SK-N-SH (cell line): Measurements from ENCODE around the gene TBC1D16. TPM values are rescaled to one million over a fixed set of nuclear protein-coding genes. Genes with fewer than 3 reads are reported as not detected.
A peak's percentile ranks its signal among the peaks of the same experiment; 100 is the strongest.

Experiments used
- CTCF ChIA-PET: fragments of 300-600, 350-600 bp; formaldehyde crosslinking; extraction: SDS; loops from one replicate; lab custom pipeline; 2021; lab: Yijun Ruan, JAX
- POLR2A ChIA-PET: fragments of 350-600 bp; sonication (Branson Sonifier 250); formaldehyde crosslinking; extraction: SDS; loops from one replicate; lab custom pipeline; 2020; ENCODE audit warnings: antibody characterized with exemption, inconsistent platforms; lab: Yijun Ruan, JAX
- DNase-seq: peaks from one replicate; pipeline ENCODE4 v3.0.0; 2012
- H2AFZ ChIP-seq: fragments of 200-600 bp; sonication (generic); 2 replicates; pipeline ENCODE4 v1.8.1; 2016; ENCODE audit warnings: antibody characterized with exemption, mild to moderate bottlenecking, low read depth
- H3F3A ChIP-seq: fragments of 200-600 bp; sonication (generic); replicated peaks from 2 replicates; pipeline ENCODE3; 2016; ENCODE audit warnings: antibody characterized with exemption, mild to moderate bottlenecking; ENCODE audit not compliant: insufficient read depth
- H3K27ac ChIP-seq, 2 experiments: fragments of 200-500 bp in 1 of 2; fragments of 200-600 bp in 1 of 2; sonication (Bioruptor generic) in 1 of 2; sonication (generic), shearing (Covaris generic) in 1 of 2; 2 replicates each; pipeline versions ENCODE4 v1.5.1 to v1.6.1; 2014 to 2016; ENCODE audit warnings: low read depth in 2 of 2, inconsistent platforms in 1 of 2, low read length in 1 of 2, mild to moderate bottlenecking in 1 of 2, mixed read lengths in 1 of 2
- H3K27me3 ChIP-seq: fragments of 200-600 bp; sonication (generic), shearing (Covaris generic); 2 replicates; pipeline ENCODE4 v1.6.1; 2016; ENCODE audit warnings: mixed run types; ENCODE audit not compliant: insufficient read depth
- H3K36me3 ChIP-seq, 2 experiments: fragments of 200-500 bp in 1 of 2; fragments of 200-600 bp in 1 of 2; sonication (Bioruptor generic) in 1 of 2; sonication (generic) in 1 of 2; replicated peaks in 1 of 2; 2 replicates each; pipeline versions ENCODE3 to v1.5.1; 2014 to 2016; ENCODE audit warnings: low read length in 1 of 2, mild to moderate bottlenecking in 1 of 2; ENCODE audit not compliant: insufficient read depth in 2 of 2, control insufficient read depth in 1 of 2
- H3K4me1 ChIP-seq, 2 experiments: fragments of 200-500 bp in 1 of 2; fragments of 200-600 bp in 1 of 2; sonication (Bioruptor generic) in 1 of 2; sonication (generic), shearing (Covaris generic) in 1 of 2; 2 replicates each; pipeline versions ENCODE4 v1.5.1 to v1.6.1; 2014 to 2016; ENCODE audit warnings: low read depth in 1 of 2, low read length in 1 of 2, mixed run types in 1 of 2; ENCODE audit not compliant: insufficient read depth in 2 of 2, control insufficient read depth in 1 of 2
- H3K4me2 ChIP-seq: fragments of 200-600 bp; sonication (generic), shearing (Covaris generic); 2 replicates; pipeline ENCODE4 v1.6.1; 2017; ENCODE audit warnings: mixed run types
- H3K4me3 ChIP-seq, 2 experiments: fragments of 200-500 bp in 1 of 2; fragments of 200-600 bp in 1 of 2; sonication (Bioruptor generic) in 1 of 2; sonication (generic), shearing (Covaris generic) in 1 of 2; 2 replicates each; pipeline versions ENCODE4 v1.5.1 to v1.8.1; 2014 to 2016; ENCODE audit warnings: low read depth in 2 of 2, inconsistent platforms in 1 of 2, low read length in 1 of 2, mild to moderate bottlenecking in 1 of 2, mixed read lengths in 1 of 2, moderate library complexity in 1 of 2
- H3K79me2 ChIP-seq: fragments of 200-600 bp; sonication (generic); 2 replicates; pipeline ENCODE4 v1.8.1; 2017; ENCODE audit warnings: mild to moderate bottlenecking; ENCODE audit not compliant: insufficient read depth
- H3K9ac ChIP-seq: fragments of 200-600 bp; sonication (generic); 2 replicates; pipeline ENCODE4 v1.6.1; 2017; ENCODE audit warnings: mixed run types
- H3K9me2 ChIP-seq: fragments of 200-600 bp; sonication (generic); 2 replicates; pipeline ENCODE4 v1.6.1; 2017; ENCODE audit warnings: mixed run types
- H3K9me3 ChIP-seq: fragments of 200-600 bp; sonication (generic); 2 replicates; pipeline ENCODE4 v1.6.1; 2017; ENCODE audit warnings: mixed run types, mild to moderate bottlenecking, moderate library complexity
- H4K20me1 ChIP-seq: fragments of 200-600 bp; sonication (generic); 2 replicates; pipeline ENCODE4 v1.6.1; 2017; ENCODE audit warnings: mild to moderate bottlenecking, mixed run types; ENCODE audit not compliant: insufficient read depth
- CHD2 ChIP-seq: fragments of 150-350 bp; IDR thresholded peaks from 2 replicates; pipeline ENCODE4 v1.6.1; 2018; ENCODE audit warnings: low read length; ENCODE audit not compliant: partially characterized antibody
- FOSL2 ChIP-seq: IDR thresholded peaks from 2 replicates; pipeline ENCODE4 v1.4.0; 2012; ENCODE audit warnings: low read depth, mild to moderate bottlenecking, moderate library complexity, borderline replicate concordance
- FOXJ3 ChIP-seq: sonication (generic); formaldehyde crosslinking; IDR thresholded peaks from 2 replicates; pipeline ENCODE4 v1.5.1; 2020; ENCODE audit warnings: mild to moderate bottlenecking, missing genetic modification reagents
- FOXM1 ChIP-seq: IDR thresholded peaks from 2 replicates; pipeline ENCODE4 v1.4.0; 2012; ENCODE audit warnings: low read depth, mild to moderate bottlenecking
- GATA2 ChIP-seq: sonication (generic); formaldehyde crosslinking; IDR thresholded peaks from 2 replicates; pipeline ENCODE4 v1.5.0; 2020; ENCODE audit warnings: mild to moderate bottlenecking, missing genetic modification reagents
- IRF3 ChIP-seq: fragments of 150-350 bp; IDR thresholded peaks from 2 replicates; pipeline ENCODE4 v1.6.1; 2016; ENCODE audit warnings: mild to moderate bottlenecking, low read depth, low read length
- MEF2A ChIP-seq: IDR thresholded peaks from 2 replicates; pipeline ENCODE4 v1.4.0; 2012; ENCODE audit warnings: low read depth, borderline replicate concordance
- NFIC ChIP-seq: IDR thresholded peaks from 2 replicates; pipeline ENCODE4 v1.4.0; 2012; ENCODE audit warnings: borderline replicate concordance
- RCOR1 ChIP-seq: fragments of 150-350 bp; IDR thresholded peaks from 2 replicates; pipeline ENCODE4 v1.6.1; 2017; ENCODE audit warnings: antibody characterized with exemption, low read length
- REST ChIP-seq: IDR thresholded peaks from 2 replicates; pipeline ENCODE4 v1.6.1; 2012; ENCODE audit warnings: mild to moderate bottlenecking, low read depth, low read length, moderate library complexity
- RXRA ChIP-seq: IDR thresholded peaks from 2 replicates; pipeline ENCODE4 v1.4.0; 2012; ENCODE audit warnings: low read depth, mild to moderate bottlenecking, borderline replicate concordance
- SMC3 ChIP-seq: IDR thresholded peaks from 2 replicates; pipeline ENCODE4 v1.6.1; 2012; ENCODE audit warnings: low read depth, low read length, improper control_type of control experiment
- TCF12 ChIP-seq: IDR thresholded peaks from 2 replicates; pipeline ENCODE4 v1.4.0; 2012
- WGBS: methylation state at CpG from one replicate; pipeline ENCODE4 v1.1.6; 2017; ENCODE audit warnings: low lambda C conversion rate; 5-methylcytosine and 5-hydroxymethylcytosine counted together
- polyA plus RNA-seq, 3 experiments: library from polyadenylated mRNA; depleted of rRNA; stranded (reverse); fragments of >200 nt; gene quantifications; 2 replicates each; pipeline ENCODE4 v1.2.3, GENCODE V29; 2012

TBC1D16 gene
- polyA plus RNA-seq, 1 of the 3 experiments (the other 2 are of a cell fraction): 14.5 TPM

- Histone ChIP-seq H3K27me3 (no peaks in the 10 kb centered on the region), H3K4me3 (no peak overlapping the region), H3K9ac (no peak overlapping the region), H2AFZ (no peak overlapping the region), H3K9me3 (peaks cover 8% of the 10 kb centered on the region; the same call in 1 of the 2 replicates), H3K4me2 (no peak overlapping the region), H3F3A (peaks cover 12% of the 10 kb centered on the region), H3K36me3 (peaks cover 9% of the 10 kb centered on the region in 2 experiments), H4K20me1 (0 out of 2 replicates have a peak, but pooled peaks cover 19% of the 10 kb centered on the region), H3K79me2 (peaks cover 63% of the 10 kb centered on the region), H3K27ac (no peak overlapping the region), H3K9me2 (no peaks in the 10 kb centered on the region), H3K4me1 (no peaks in the 10 kb centered on the region)
- CTCF ChIA-PET: interaction anchor here (1.1 to 2.3 kb wide), 5 partner anchors 9 to 25 kb away, joined by 3 to 23 read pairs (median 5); no protein-coding TSS in a partner anchor
- peak; percentile 26 for DNase-seq
- TF ChIP-seq GATA2 (CRISPR knock-in tag) (no peak), RXRA (no peak), SMC3 (no peak), IRF3 (no peak), CHD2 (no peak), FOSL2 (no peak), TCF12 (no peak), MEF2A (no peak), RCOR1 (no peak), FOXJ3 (CRISPR knock-in tag) (no peak), NFIC (no peak)
- POLR2A ChIA-PET: interaction anchor here (1.4 kb wide), 1 partner anchor 16 kb away, joined by 3 read pairs; no protein-coding TSS in a partner anchor
- WGBS: 97% methylated on average over 18 of the region's 18 CpGs
These were observed 18.3 kb downstream of the TBC1D16 start for GRCh38 chr17:80017226-80018010.

- WGBS: 93% methylated on average over 24 of the region's 33 CpGs
- TF ChIP-seq NFIC (no peak), RXRA (no peak), FOSL2 (no peak), GATA2 (CRISPR knock-in tag) (no peak), FOXM1 (no peak), REST (no peak)
- Histone ChIP-seq H3K4me1 (peaks cover 0 to 4% of the 10 kb centered on the region in 2 experiments; a peak in 1 of 4 replicates), H3K79me2 (peaks cover 41% of the 10 kb centered on the region), H3K36me3 (peaks cover 9 to 22% of the 10 kb centered on the region in 2 experiments), H3K9ac (no peak overlapping the region), H3K9me3 (peaks cover 8% of the 10 kb centered on the region; the same call in 1 of the 2 replicates), H2AFZ (no peak overlapping the region), H3K4me3 (no peak overlapping the region), H3K4me2 (no peak overlapping the region), H3F3A (peaks cover 3% of the 10 kb centered on the region), H4K20me1 (peaks cover 15% of the 10 kb centered on the region; the same call in 1 of the 2 replicates), H3K27ac (no peak overlapping the region), H3K27me3 (no peaks in the 10 kb centered on the region), H3K9me2 (no peaks in the 10 kb centered on the region)
- ChIA-PET CTCF (interaction anchor here (1.6 to 1.8 kb wide), 2 partner anchors 20 to 69 kb away, joined by 4 to 5 read pairs; no protein-coding TSS in a partner anchor), POLR2A (no interaction called here)
- DNase-seq: no peak
These were observed 22.6 kb downstream of the TBC1D16 start for GRCh38 chr17:80012765-80013741.
